Activated T-helper 9 cell treated with anti-CD3 and anti-CD28 coated beads, Interleukin-2, amount 50 U/mL, for 16 hours (primary cell): Measurements from ENCODE around the gene WTAP.

Source experiments
- DNase-seq: peaks from one replicate; pipeline ENCODE4 v3.0.0-alpha.2; 2020; ENCODE audit warnings: low read depth

Gene WTAP

GRCh38 chr6:159805440-159806020 lies 78.2 kb downstream of the WTAP start:
- no peak for DNase-seq
